Eye (tissue), 1 donor: ENCODE data around the gene CDK5.
"Not testable (repeated sequence)": the region's sequence is repeated elsewhere in the genome, so short reads cannot be mapped to it uniquely, and the experiment has no call there.

ENCODE experiments used
- DNase-seq: peaks from one replicate; pipeline ENCODE4 v3.0.0-alpha.2; 2015

The CDK5 gene

GRCh38 chr7:151033864-151034249 lies 23.8 kb downstream of the CDK5 start:
- DNase-seq: no peak

GRCh38 chr7:151032936-151033863 lies 24.5 kb downstream of the CDK5 start:
- no peak for DNase-seq

GRCh38 chr7:151031011-151031410 lies 26.7 kb downstream of the CDK5 start:
- no peak for DNase-seq

- no peak for DNase-seq
Observed at GRCh38 chr7:151028948-151029501, 28.7 kb downstream of the CDK5 start.

DNA sequence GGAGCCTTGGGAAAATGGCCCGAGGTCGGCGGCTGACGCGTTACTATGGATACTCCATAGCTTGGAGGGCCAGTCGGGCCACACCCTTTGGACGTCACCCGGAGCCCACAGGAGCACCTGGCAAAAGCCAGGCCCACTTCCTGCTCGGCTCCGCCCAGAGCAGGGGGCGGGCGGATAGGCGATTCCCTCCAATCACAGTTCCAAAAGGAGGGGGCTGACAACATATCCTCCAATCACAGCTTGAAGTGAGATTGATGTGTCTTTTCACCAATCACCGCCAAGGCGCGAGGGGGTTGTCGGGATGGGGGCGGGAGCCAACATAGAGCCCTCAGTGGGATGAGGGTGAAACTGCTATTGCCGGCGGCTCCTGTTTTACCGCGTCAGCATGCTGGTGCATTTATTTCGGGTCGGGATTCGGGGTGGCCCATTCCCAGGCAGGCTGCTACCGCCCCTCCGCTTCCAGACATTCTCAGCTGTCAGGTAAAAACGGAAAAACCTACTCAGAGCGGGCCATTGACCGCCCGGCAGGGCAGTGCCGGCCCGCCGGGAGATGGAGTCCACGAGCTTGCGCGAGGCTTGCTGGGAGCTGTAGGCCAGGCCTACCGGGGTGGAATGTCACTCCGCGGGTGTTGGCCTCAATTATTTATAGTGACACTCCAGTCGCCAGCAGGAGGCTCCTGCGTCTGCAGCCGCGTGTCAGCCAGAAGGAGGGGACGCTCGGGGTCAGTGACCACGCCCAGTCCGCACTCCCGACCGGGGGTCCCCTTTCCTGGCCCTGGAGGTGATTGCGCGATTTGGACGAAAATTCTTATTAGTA lies 29.4 kb downstream of the CDK5 start, which contains the start of gene ABCB8:
Gene ABCB8, plus strand, starts transcription at position 320 of the 817 bp plus-strand sequence. Its CDS starts 66 bp downstream, at position 386.
- peak; percentile 100 for DNase-seq

- DNase-seq: not testable (repeated sequence)
Observed at GRCh38 chr7:151027728-151028130, 30.0 kb downstream of the CDK5 start.

GRCh38 chr7:151026771-151027727 lies 30.6 kb downstream of the CDK5 start:
- not testable (repeated sequence) for DNase-seq

- DNase-seq: no peak
Observed at GRCh38 chr7:151025924-151026671, 31.6 kb downstream of the CDK5 start.

DNA sequence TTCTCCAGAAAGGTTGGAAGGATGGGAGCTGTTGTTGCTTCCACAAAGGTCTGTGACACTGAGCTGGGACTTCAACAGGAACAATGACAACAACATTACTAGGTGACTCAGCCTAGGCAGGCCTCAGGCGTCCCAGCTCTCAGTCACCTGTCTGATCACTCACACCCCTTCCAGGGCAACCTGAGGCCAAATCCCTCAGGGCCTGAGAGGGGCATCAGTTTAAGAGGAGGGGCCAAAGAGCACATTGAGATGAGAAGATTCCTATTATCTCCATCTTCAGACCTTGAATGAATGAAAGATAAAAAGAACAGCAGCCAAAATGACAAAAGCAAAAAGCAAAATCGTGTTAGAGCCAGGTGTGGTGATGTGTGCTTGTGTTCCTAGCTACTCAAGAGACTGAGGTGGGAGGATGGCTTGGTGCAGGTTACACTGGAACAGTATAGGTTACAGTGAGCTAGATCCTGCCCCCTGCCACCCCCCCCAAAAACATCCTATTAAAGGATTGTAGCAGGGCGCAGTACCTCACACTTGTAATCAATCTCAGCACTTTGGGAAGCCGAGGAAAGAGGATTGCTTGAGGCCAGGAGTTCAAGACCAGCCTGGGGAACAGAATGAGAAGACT lies 33.2 kb downstream of the CDK5 start, which contains the start of gene ATG9B:
Gene ATG9B, minus strand, starts transcription at position 60 of the 622 bp plus-strand sequence. CDS start 71 bp downstream, outside the sequence.
- DNase-seq: no peak

DNA sequence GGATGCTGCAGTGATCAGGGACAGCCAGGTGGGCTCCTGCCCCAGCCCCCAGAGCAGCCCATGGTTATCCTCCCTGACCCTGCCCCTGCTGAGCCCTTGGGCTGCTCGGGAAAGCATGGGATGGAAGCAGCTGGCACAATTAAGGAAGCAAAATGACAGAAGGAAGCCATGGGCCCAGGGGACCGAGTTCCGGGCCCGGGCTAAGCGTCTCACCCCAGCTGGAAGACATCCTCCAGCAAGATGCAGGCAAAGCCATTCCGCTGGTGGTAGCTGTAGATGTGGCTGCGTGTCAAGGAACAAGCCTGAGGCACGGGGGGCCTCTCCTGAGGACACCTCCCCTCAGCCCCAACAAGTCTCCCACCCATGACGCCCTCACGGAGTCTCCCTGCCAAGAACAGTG lies 34.5 kb downstream of the CDK5 start:
- no peak for DNase-seq

DNA sequence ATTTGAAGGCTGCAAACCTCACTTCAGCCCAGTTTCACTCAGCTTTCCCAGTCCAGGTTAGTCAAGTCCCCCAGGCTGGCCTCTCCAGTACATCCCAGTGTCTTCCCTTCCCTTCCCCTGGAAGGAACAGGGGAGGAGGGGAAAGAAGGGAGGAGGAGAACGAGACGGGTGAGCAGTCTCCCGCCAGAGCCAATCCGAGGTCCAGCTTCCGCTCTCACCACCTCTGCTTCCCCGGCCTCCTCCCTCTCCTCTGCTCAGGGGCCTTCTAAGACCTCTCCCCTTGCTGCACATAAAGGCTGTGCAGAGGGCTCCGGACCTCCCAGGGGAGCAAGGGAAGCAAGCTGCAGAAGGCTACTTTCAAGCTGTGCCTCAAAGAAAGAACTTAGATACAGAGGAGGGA lies 37.5 kb downstream of the CDK5 start:
- peak; percentile 77 for DNase-seq

DNA sequence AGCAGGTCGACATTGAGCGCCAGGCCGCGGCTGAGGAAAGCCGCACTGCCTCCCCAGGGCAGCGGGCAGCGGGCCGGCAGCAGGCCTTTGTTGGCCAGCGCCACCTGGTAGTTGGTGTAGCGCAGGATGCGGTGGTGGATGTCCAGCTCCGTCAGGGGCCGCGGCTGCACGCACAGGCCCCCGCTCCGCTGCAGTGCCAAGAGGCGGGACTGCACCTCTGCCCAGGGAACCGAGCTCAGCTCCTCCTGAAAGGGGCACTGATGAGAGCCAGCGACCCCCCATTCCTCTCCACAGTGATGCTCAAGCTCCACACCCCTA lies 38.6 kb downstream of the CDK5 start:
- no peak for DNase-seq

DNA sequence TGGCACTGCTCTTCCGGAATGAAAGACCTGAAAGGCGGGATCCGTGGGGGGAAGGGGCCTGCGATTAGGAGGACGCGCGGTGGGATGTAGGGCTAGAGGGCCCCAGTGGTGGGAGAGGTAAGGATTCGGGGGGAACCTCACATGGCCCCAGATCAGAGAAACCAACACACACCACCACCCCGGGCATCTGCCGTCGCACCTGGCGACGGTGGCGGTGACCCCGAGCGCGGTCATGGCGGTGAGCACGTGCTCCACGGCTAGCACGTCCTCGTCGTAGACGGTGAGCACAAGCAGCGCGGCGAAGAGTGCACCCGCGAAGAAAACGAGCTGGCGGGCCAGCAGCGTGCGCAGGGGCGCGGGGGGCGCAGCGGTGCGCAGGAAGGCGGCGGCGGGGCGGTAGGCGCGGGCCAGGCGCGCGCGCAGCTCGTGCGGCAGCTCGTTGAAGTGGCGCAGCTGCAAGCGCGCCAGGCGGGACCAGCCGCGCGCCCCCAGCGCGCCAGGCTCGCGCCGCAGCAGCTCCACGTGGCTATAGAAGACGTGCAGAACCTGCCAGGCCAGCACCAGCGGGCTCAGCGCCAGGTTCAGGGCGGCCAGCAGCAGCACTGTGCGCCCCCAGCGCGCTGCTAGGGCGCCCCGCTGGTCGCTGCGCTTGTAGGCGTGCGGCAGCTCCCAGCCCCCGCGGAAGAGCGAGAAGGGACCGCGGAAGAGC lies 39.1 kb downstream of the CDK5 start:
- peak; percentile 80 for DNase-seq

GRCh38 chr7:151017953-151018420 lies 39.7 kb downstream of the CDK5 start:
- peak; percentile 95 for DNase-seq

DNA sequence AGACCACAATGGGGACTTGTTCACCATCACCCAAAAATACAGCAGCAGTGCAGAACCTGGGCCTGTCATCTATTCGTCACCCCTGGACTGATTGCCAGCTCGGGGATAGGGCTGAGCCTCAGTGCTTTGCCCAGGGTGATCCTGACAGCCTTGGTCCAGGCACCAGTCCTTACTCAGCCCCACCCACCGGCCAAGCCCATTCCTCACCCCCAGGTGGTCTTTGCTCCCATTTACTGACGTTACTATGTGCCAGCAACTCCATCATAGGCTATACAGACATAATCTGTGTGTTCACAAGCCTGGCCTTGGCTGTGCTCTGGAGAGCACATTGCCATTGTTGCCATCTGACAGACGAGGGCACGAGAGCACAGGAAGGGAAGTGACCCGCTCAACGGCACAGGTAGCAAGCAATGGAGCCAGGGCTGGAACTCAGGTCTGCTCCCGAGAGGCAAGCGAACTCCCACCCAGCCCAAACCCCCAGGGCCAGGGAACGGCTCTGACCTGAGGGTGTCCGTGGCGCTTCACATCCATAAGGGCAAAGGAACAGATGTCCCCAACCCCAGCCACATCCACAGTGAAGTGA lies 40.2 kb downstream of the CDK5 start:
- DNase-seq: no peak

GRCh38 chr7:151016942-151017341 lies 40.8 kb downstream of the CDK5 start:
- DNase-seq: no peak

DNA sequence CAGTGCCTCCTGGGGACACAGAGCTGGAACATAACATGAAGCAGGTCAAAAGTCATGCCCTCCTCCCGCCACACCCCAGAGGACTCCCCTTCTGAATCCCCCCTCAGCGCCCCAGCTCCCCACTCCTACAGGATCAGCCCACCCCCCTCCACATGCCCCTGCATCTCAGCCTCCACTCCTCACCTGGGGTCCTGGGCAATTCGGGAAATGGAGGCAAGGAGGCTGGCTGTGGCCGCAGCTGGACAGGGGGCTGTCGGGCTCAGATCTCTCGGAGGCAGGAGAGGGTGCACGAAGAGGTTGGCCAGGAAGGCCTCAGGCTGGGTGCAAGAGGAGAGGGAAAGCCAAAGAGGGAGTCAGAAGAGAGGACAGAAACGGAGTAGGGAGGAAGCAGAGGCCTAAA lies 41.2 kb downstream of the CDK5 start:
- DNase-seq: no peak

GRCh38 chr7:151015967-151016366 lies 41.7 kb downstream of the CDK5 start:
- no peak for DNase-seq

- DNase-seq: no peak
Observed at GRCh38 chr7:151014950-151015349, 42.7 kb downstream of the CDK5 start.
